BLaER1 treated with 17β-estradiol and CSF1 and Interleukin-3, amounts not matched to agents 10 nM and 100 nM (cell line): ENCODE results near the gene WIPF2.

Source experiments
- H3K27ac ChIP-seq, 11 experiments: shearing (Covaris generic); formaldehyde crosslinking; 2 replicates each; pipeline ENCODE4 v1.8.1; 2022
- H3K27me3 ChIP-seq, 11 experiments: shearing (Covaris generic); formaldehyde crosslinking; 2 replicates each; pipeline ENCODE4 v1.8.1; 2022
- H3K36me3 ChIP-seq, 11 experiments: shearing (Covaris generic); formaldehyde crosslinking; 2 replicates each; pipeline ENCODE4 v1.8.1; 2022
- H3K4me1 ChIP-seq, 10 experiments: shearing (Covaris generic); formaldehyde crosslinking; 2 replicates each; pipeline ENCODE4 v1.8.1; 2022
- H3K4me2 ChIP-seq, 11 experiments: shearing (Covaris generic); formaldehyde crosslinking; 2 replicates each; pipeline ENCODE4 v1.8.1; 2022
- H3K4me3 ChIP-seq, 10 experiments: shearing (Covaris generic); formaldehyde crosslinking; 2 replicates each; pipeline ENCODE4 v1.8.1; 2022
- H3K9ac ChIP-seq, 11 experiments: shearing (Covaris generic); formaldehyde crosslinking; 2 replicates each; pipeline ENCODE4 v1.8.1; 2022
- H3K9me3 ChIP-seq, 11 experiments: shearing (Covaris generic); formaldehyde crosslinking; replicated peaks in 1 of 11; 2 replicates each; pipeline ENCODE4 v1.8.1; 2022
- H4K20me1 ChIP-seq, 11 experiments: shearing (Covaris generic); formaldehyde crosslinking; 2 replicates each; pipeline ENCODE4 v1.8.1; 2022
- Cebpa-rat ChIP-seq, 11 experiments: shearing (Covaris generic); IDR thresholded peaks; 2 replicates each; pipeline ENCODE4 v1.8.1; 2022

The WIPF2 gene

GRCh38 chr17:40325156-40326013, 106.3 kb downstream of the WIPF2 start:
- no peak for TF ChIP-seq Cebpa-rat (IDR thresholded peaks at IDR 0.05)
- Histone ChIP-seq H3K27ac (peak overlapping the region; percentile 11 to 99 (median 82); a peak in 19 of 22 replicates), H3K9me3 (no peaks in the 10 kb centered on the region), H3K27me3 (no peaks in the 10 kb centered on the region), H3K4me2 (peak overlapping the region; percentile 95 to 100 (median 99)), H3K4me3 (peak overlapping the region in 6 of 10 experiments; percentile 1 to 96 (median 32); a peak in 5 of 20 replicates), H3K9ac (peak overlapping the region; percentile 16 to 92 (median 55); a peak in 18 of 22 replicates), H3K36me3 (no peaks in the 10 kb centered on the region), H3K4me1 (peaks cover 93 to 100% (median 97%) of the 10 kb centered on the region in 10 experiments), H4K20me1 (peaks cover 10 to 82% (median 26%) of the 10 kb centered on the region in 11 experiments; a peak in 20 of 22 replicates)

- Histone ChIP-seq H3K9ac (peak overlapping the region; percentile 16 to 92 (median 55); a peak in 20 of 22 replicates), H3K27ac (peak overlapping the region; percentile 11 to 99 (median 71); a peak in 19 of 22 replicates), H3K36me3 (peaks cover 0 to 8% (median 4%) of the 10 kb centered on the region in 11 experiments; a peak in 13 of 22 replicates), H3K4me3 (peak overlapping the region in 7 of 10 experiments; percentile 10 to 55 (median 31); a peak in 12 of 20 replicates), H3K4me1 (peaks cover 93 to 100% (median 97%) of the 10 kb centered on the region in 10 experiments), H3K27me3 (no peaks in the 10 kb centered on the region), H3K4me2 (peak overlapping the region; percentile 95 to 100 (median 99)), H3K9me3 (no peaks in the 10 kb centered on the region), H4K20me1 (peaks cover 5 to 80% (median 18%) of the 10 kb centered on the region in 11 experiments; a peak in 20 of 22 replicates)
- peak in 1 of 11 experiments; percentile 37; a peak in 1 of 22 replicates for TF ChIP-seq Cebpa-rat (IDR thresholded peaks at IDR 0.05)
These were observed 107.1 kb downstream of the WIPF2 start for GRCh38 chr17:40326014-40326831.

GRCh38 chr17:40326832-40327199, 107.7 kb downstream of the WIPF2 start:
- Histone ChIP-seq H3K4me1 (peaks cover 93 to 100% (median 97%) of the 10 kb centered on the region in 10 experiments), H3K27ac (peak overlapping the region in 10 of 11 experiments; percentile 25 to 99 (median 76); a peak in 18 of 22 replicates), H3K4me2 (peak overlapping the region; percentile 95 to 100 (median 99))

GRCh38 chr17:40327244-40327729, 108.2 kb downstream of the WIPF2 start:
- H3K4me1 ChIP-seq, result peaks cover 94 to 100% (median 97%) of the 10 kb centered on the region in 10 experiments
- H4K20me1 ChIP-seq, result peaks cover 0 to 69% (median 7%) of the 10 kb centered on the region in 11 experiments; a peak in 15 of 22 replicates
- peak overlapping the region; percentile 95 to 100 (median 99) for H3K4me2 ChIP-seq

More at GRCh38 chr17:40326832-40327199, 107.7 kb downstream of the WIPF2 start:
- peaks cover 0 to 74% (median 12%) of the 10 kb centered on the region in 11 experiments; a peak in 19 of 22 replicates for H4K20me1 ChIP-seq
- no peaks in the 10 kb centered on the region for H3K9me3 ChIP-seq
- no peak for TF ChIP-seq Cebpa-rat (IDR thresholded peaks at IDR 0.05)
- no peaks in the 10 kb centered on the region for H3K27me3 ChIP-seq
- peak overlapping the region in 5 of 10 experiments; percentile 23 to 55 (median 40); a peak in 11 of 20 replicates for H3K4me3 ChIP-seq
- H3K36me3 ChIP-seq, result peaks cover 0 to 14% (median 10%) of the 10 kb centered on the region in 11 experiments; a peak in 15 of 22 replicates
- peak overlapping the region; percentile 9 to 92 (median 55); a peak in 20 of 22 replicates for H3K9ac ChIP-seq

GRCh38 chr17:40327735-40328385, 108.8 kb downstream of the WIPF2 start:
- Histone ChIP-seq H3K4me1 (peaks cover 99 to 100% (median 100%) of the 10 kb centered on the region in 10 experiments), H3K9me3 (no peaks in the 10 kb centered on the region), H3K36me3 (peaks cover under 1 to 23% (median 13%) of the 10 kb centered on the region in 11 experiments; a peak in 15 of 22 replicates), H4K20me1 (peaks cover 0 to 64% (median 6%) of the 10 kb centered on the region in 11 experiments; a peak in 13 of 22 replicates), H3K4me2 (peak overlapping the region; percentile 95 to 100 (median 99)), H3K27ac (peak overlapping the region in 10 of 11 experiments; percentile 19 to 99 (median 76); a peak in 18 of 22 replicates), H3K9ac (peak overlapping the region in 10 of 11 experiments; percentile 9 to 92 (median 55); a peak in 15 of 22 replicates), H3K4me3 (peak overlapping the region in 5 of 10 experiments; percentile 7 to 55 (median 40); a peak in 8 of 20 replicates), H3K27me3 (no peaks in the 10 kb centered on the region)
- TF ChIP-seq Cebpa-rat (IDR thresholded peaks at IDR 0.05), result no peak

More at GRCh38 chr17:40327244-40327729, 108.2 kb downstream of the WIPF2 start:
- Histone ChIP-seq H3K9ac (peak overlapping the region; percentile 9 to 92 (median 55); a peak in 20 of 22 replicates), H3K9me3 (no peaks in the 10 kb centered on the region), H3K27me3 (no peaks in the 10 kb centered on the region), H3K4me3 (peak overlapping the region in 5 of 10 experiments; percentile 7 to 55 (median 40); a peak in 8 of 20 replicates), H3K27ac (peak overlapping the region in 10 of 11 experiments; percentile 25 to 99 (median 76); a peak in 18 of 22 replicates), H3K36me3 (peaks cover 0 to 19% (median 13%) of the 10 kb centered on the region in 11 experiments; a peak in 15 of 22 replicates)
- TF ChIP-seq Cebpa-rat (IDR thresholded peaks at IDR 0.05), result no peak

GRCh38 chr17:40328386-40328766, 109.3 kb downstream of the WIPF2 start:
- Histone ChIP-seq H3K27me3 (no peaks in the 10 kb centered on the region), H3K4me1 (peaks cover 99 to 100% (median 100%) of the 10 kb centered on the region in 10 experiments), H3K36me3 (peaks cover 5 to 28% (median 13%) of the 10 kb centered on the region in 11 experiments; a peak in 16 of 22 replicates), H3K4me2 (peak overlapping the region; percentile 95 to 100 (median 99)), H3K27ac (peak overlapping the region in 10 of 11 experiments; percentile 19 to 99 (median 76); a peak in 17 of 22 replicates), H3K9me3 (no peaks in the 10 kb centered on the region), H4K20me1 (peaks cover 0 to 58% (median 1%) of the 10 kb centered on the region in 11 experiments; a peak in 12 of 22 replicates), H3K9ac (peak overlapping the region in 8 of 11 experiments; percentile 9 to 92 (median 57); a peak in 12 of 22 replicates), H3K4me3 (peak overlapping the region in 4 of 10 experiments; percentile 33 to 55 (median 42); a peak in 5 of 20 replicates)
- TF ChIP-seq Cebpa-rat (IDR thresholded peaks at IDR 0.05), result peak in 2 of 11 experiments; percentile 17 to 24; a peak in 1 of 22 replicates
